Mucosa of descending colon (tissue), 3 donors: ENCODE measurements around the gene CAST. TPM values are rescaled to one million over a fixed set of nuclear protein-coding genes. Genes with fewer than 3 reads are reported as not detected.
"Not testable (repeated sequence)": the region's sequence is repeated elsewhere in the genome, so short reads cannot be mapped to it uniquely, and the experiment has no call there.

Experiments
- ATAC-seq: fragments of 200-7000 bp; cut with Tn5 transposase; one replicate; pipeline ENCODE4 v1.9.1; 2020; ENCODE audit warnings: mild to moderate bottlenecking, moderate library complexity
- DNase-seq, 3 donors: peaks; one replicate each; pipeline ENCODE4 v3.0.0-alpha.2; 2020
- H3K36me3 ChIP-seq: fragments of 200-600 bp; one replicate; pipeline ENCODE4 v1.8.0; 2021; ENCODE audit warnings: low read depth, mild to moderate bottlenecking
- H3K4me1 ChIP-seq: fragments of 200-600 bp; one replicate; pipeline ENCODE4 v1.8.0; 2021; ENCODE audit warnings: low read depth, mild to moderate bottlenecking
- H3K4me3 ChIP-seq: fragments of 200-600 bp; one replicate; pipeline ENCODE4 v1.8.0; 2021; ENCODE audit warnings: mild to moderate bottlenecking
- H3K9me3 ChIP-seq: fragments of 200-600 bp; one replicate; pipeline ENCODE4 v1.8.0; 2021; ENCODE audit warnings: mild to moderate bottlenecking
- CTCF ChIP-seq: fragments of 200-600 bp; IDR thresholded peaks from one replicate; pipeline ENCODE4 v1.8.0; 2022; ENCODE audit warnings: antibody characterized with exemption, mild to moderate bottlenecking
- intact Hi-C, 2 donors: fragments of 100-400 bp; cut with DNase I in 1 of 2; cut with micrococcal nuclease in 1 of 2; formaldehyde crosslinking; loops; one replicate each; pipeline versions ENCODE4 v1.11.0 to v1.11.1; 2022; cut with DNase I, micrococcal nuclease
- total RNA-seq, 3 donors: library from RNA; stranded (reverse); fragmentation: NEBNext Ultra II Directional in 2 of 3; extraction: Animal tissue kit (Norgen Biotek cat#: 25700) in 2 of 3; gene quantifications; one replicate each; pipeline versions ENCODE4 v1.2.1 to v1.2.4, GENCODE V29; 2021 to 2023
- donor health status: DM: no; HTN: no; CAD: no; lungs with moderate emphysema.
- donor health status: DM: no; HTN: no; CAD: no.
- donor health status: DM: no; HTN: yes; CAD: no.

CAST gene
- total RNA-seq, 3 donors from 2014 or later = 348 to 433 (median 372) TPM

- ATAC-seq = no peak
- Histone ChIP-seq H3K4me3 (no peak overlapping the region), H3K9me3 (no peaks in the 10 kb centered on the region), H3K36me3 (no peaks in the 10 kb centered on the region), H3K4me1 (no peaks in the 10 kb centered on the region)
- intact Hi-C loops = no loop called here
- TF ChIP-seq CTCF = no peak
- DNase-seq = no peak
Observed at GRCh38 chr5:96742538-96742937, 80.4 kb downstream of the CAST start.

GRCh38 chr5:96743065-96743768 is 81.0 kb downstream of the CAST start:
- no peak for TF ChIP-seq CTCF
- Histone ChIP-seq H3K9me3 (no peaks in the 10 kb centered on the region), H3K4me1 (no peaks in the 10 kb centered on the region), H3K36me3 (no peaks in the 10 kb centered on the region), H3K4me3 (no peak overlapping the region)
- ATAC-seq (peak; percentile 68), DNase-seq (peak in 1 of 3 donors; percentile 19)
- intact Hi-C loops = no loop called here

GRCh38 chr5:96743805-96744204 is 81.6 kb downstream of the CAST start:
- intact Hi-C loops = no loop called here

GRCh38 chr5:96744218-96744617 is 82.0 kb downstream of the CAST start:
- H3K36me3 ChIP-seq, H3K9me3 ChIP-seq, H3K4me3 ChIP-seq, intact Hi-C loops, H3K4me1 ChIP-seq: not testable (repeated sequence)
- ATAC-seq = peak; percentile 57
- peak in 1 of 3 donors; percentile 32 for DNase-seq

More at GRCh38 chr5:96743805-96744204, 81.6 kb downstream of the CAST start:
- H3K4me1 ChIP-seq = no peaks in the 10 kb centered on the region
- no peak for TF ChIP-seq CTCF
- peak; percentile 17 for ATAC-seq
- H3K9me3 ChIP-seq = no peaks in the 10 kb centered on the region
- H3K4me3 ChIP-seq = no peak overlapping the region
- DNase-seq = no peak
- H3K36me3 ChIP-seq = no peaks in the 10 kb centered on the region

- Histone ChIP-seq H3K9me3 (no peaks in the 10 kb centered on the region), H3K4me1 (no peaks in the 10 kb centered on the region), H3K4me3 (no peak overlapping the region), H3K36me3 (no peaks in the 10 kb centered on the region)
- no peak for TF ChIP-seq CTCF
- ATAC-seq = no peak
- intact Hi-C loops = no loop called here
- DNase-seq = no peak
Observed at GRCh38 chr5:96745025-96745424, 82.8 kb downstream of the CAST start.

- no peak for DNase-seq
- Histone ChIP-seq H3K4me3 (no peak overlapping the region), H3K36me3 (no peaks in the 10 kb centered on the region), H3K9me3 (no peaks in the 10 kb centered on the region), H3K4me1 (no peaks in the 10 kb centered on the region)
- intact Hi-C loops = no loop called here
- no peak for ATAC-seq
- no peak for TF ChIP-seq CTCF
Observed at GRCh38 chr5:96745844-96746531, 83.8 kb downstream of the CAST start.
